HepG2 (cell line): ENCODE data around the gene SS18L1. TPM values are rescaled to one million over a fixed set of nuclear protein-coding genes. Genes with fewer than 3 reads are reported as not detected.

ENCODE experiments used
- CERS6 ChIP-seq: sonication (generic); formaldehyde crosslinking; IDR thresholded peaks from 2 replicates; pipeline ENCODE4 v1.5.0; 2020; ENCODE audit warnings: missing genetic modification reagents
- FOXO1 ChIP-seq: sonication (generic); formaldehyde crosslinking; IDR thresholded peaks from 2 replicates; pipeline ENCODE4 v1.4.0; 2020; ENCODE audit warnings: missing genetic modification reagents
- GABPA ChIP-seq, 2 experiments: IDR thresholded peaks; 2 replicates each; pipeline ENCODE4 v1.6.1; 2011 to 2016; ENCODE audit warnings: low read depth in 2 of 2, low read length in 1 of 2, missing biosample characterization in 1 of 2, missing genetic modification characterization in 1 of 2
- GATAD2A ChIP-seq: IDR thresholded peaks from 2 replicates; pipeline ENCODE4 v1.6.1; 2016
- HOXA7 ChIP-seq: sonication (generic); formaldehyde crosslinking; IDR thresholded peaks from 2 replicates; pipeline ENCODE4 v1.8.1; 2022; ENCODE audit warnings: mild to moderate bottlenecking, missing genetic modification reagents, moderate library complexity
- KDM3A ChIP-seq: IDR thresholded peaks from 2 replicates; pipeline ENCODE4 v1.6.1; 2018; ENCODE audit warnings: low read depth, missing compliant biosample characterization
- MAF1 ChIP-seq: sonication (generic); formaldehyde crosslinking; IDR thresholded peaks from 2 replicates; pipeline ENCODE4 v1.5.0; 2020; ENCODE audit warnings: missing genetic modification reagents, borderline replicate concordance
- MBNL3 ChIP-seq: fragments of 250-450 bp; sonication (Bioruptor Pico); conservative IDR thresholded peaks from 2 replicates; pipeline ENCODE4 v1.8.0; 2022; ENCODE audit warnings: mild to moderate bottlenecking, inconsistent platforms
- MNT ChIP-seq: fragments of 450-650 bp; IDR thresholded peaks from 2 replicates; pipeline ENCODE4 v1.6.1; 2016
- NFIC ChIP-seq: IDR thresholded peaks from 2 replicates; pipeline ENCODE4 v1.6.1; 2012; ENCODE audit warnings: mild to moderate bottlenecking, low read length, inconsistent platforms
- NFKB2 ChIP-seq: sonication (generic); formaldehyde crosslinking; IDR thresholded peaks from 2 replicates; pipeline ENCODE4 v1.4.0; 2020; ENCODE audit warnings: missing genetic modification reagents, borderline replicate concordance
- NRL ChIP-seq: sonication (generic); formaldehyde crosslinking; IDR thresholded peaks from 2 replicates; pipeline ENCODE4 v1.5.0; 2020; ENCODE audit warnings: missing genetic modification reagents, mild to moderate bottlenecking, moderate library complexity, borderline replicate concordance
- RFX3 ChIP-seq: IDR thresholded peaks from 2 replicates; pipeline ENCODE4 v1.6.1; 2016; ENCODE audit warnings: missing biosample characterization, missing genetic modification reagents
- ZNF543 ChIP-seq: sonication (generic); formaldehyde crosslinking; IDR thresholded peaks from 2 replicates; pipeline ENCODE4 v1.4.0; 2020; ENCODE audit warnings: mild to moderate bottlenecking, missing genetic modification reagents
- ZNF782 ChIP-seq: sonication (generic); formaldehyde crosslinking; IDR thresholded peaks from 2 replicates; pipeline ENCODE4 v1.4.0; 2020; ENCODE audit warnings: missing genetic modification reagents, mild to moderate bottlenecking, borderline replicate concordance
- ZNF788 ChIP-seq: sonication (generic); formaldehyde crosslinking; IDR thresholded peaks from 2 replicates; pipeline ENCODE4 v1.5.0; 2020; ENCODE audit warnings: mild to moderate bottlenecking, missing genetic modification reagents, borderline replicate concordance
- ZNF790 ChIP-seq: sonication (generic); formaldehyde crosslinking; IDR thresholded peaks from 2 replicates; pipeline ENCODE4 v1.8.0; 2022; ENCODE audit warnings: missing genetic modification reagents, mild to moderate bottlenecking, borderline replicate concordance
- ZNF883 ChIP-seq: sonication (generic); formaldehyde crosslinking; IDR thresholded peaks from 2 replicates; pipeline ENCODE4 v1.5.1; 2020; ENCODE audit warnings: mild to moderate bottlenecking, missing genetic modification reagents; ENCODE audit errors: not compliant biosample characterization
- polyA plus RNA-seq, 8 experiments: library from polyadenylated mRNA; depleted of rRNA in 3 of 8; stranded (reverse) in 7 of 8; unstranded in 1 of 8; fragments of >200 nt; fragmentation: Illumina TruSeq in 4 of 8; extraction: Trizol in 4 of 8; gene quantifications; 2 replicates each; pipeline versions ENCODE4 v1.2.1 to v1.2.3, GENCODE V29; 2011 to 2016; ENCODE audit warnings: low read depth in 4 of 8, missing spikeins in 1 of 8, mixed read lengths in 1 of 8; ENCODE audit not compliant: insufficient read depth in 1 of 8
- total RNA-seq, 5 experiments: library from RNA; depleted of rRNA; stranded (reverse); fragments of >200 nt; fragmentation: Illumina TruSeq; extraction: Trizol; gene quantifications; 2 replicates each; pipeline ENCODE4 v1.2.3, GENCODE V29; 2016; ENCODE audit warnings: low read depth in 1 of 5
- TF ChIP-seq, protein P1 (sequence below): sonication (generic); formaldehyde crosslinking; IDR thresholded peaks from 2 replicates; pipeline ENCODE4 v1.4.0; 2020; ENCODE audit warnings: missing genetic modification reagents
- TF ChIP-seq, protein P2 (sequence below): sonication (generic); formaldehyde crosslinking; IDR thresholded peaks from 2 replicates; pipeline ENCODE4 v1.4.0; 2020; ENCODE audit warnings: missing genetic modification reagents
- TF ChIP-seq, protein P3 (sequence below): sonication (generic); formaldehyde crosslinking; IDR thresholded peaks from 2 replicates; pipeline ENCODE4 v1.4.0; 2020; ENCODE audit warnings: mild to moderate bottlenecking, missing genetic modification reagents

The SS18L1 gene
- total and polyA plus RNA-seq, 2 of the 13 experiments (the other 11 are each of a cell fraction or from before 2014, with no cell fraction given): 17.8 to 27.6 TPM

DNA sequence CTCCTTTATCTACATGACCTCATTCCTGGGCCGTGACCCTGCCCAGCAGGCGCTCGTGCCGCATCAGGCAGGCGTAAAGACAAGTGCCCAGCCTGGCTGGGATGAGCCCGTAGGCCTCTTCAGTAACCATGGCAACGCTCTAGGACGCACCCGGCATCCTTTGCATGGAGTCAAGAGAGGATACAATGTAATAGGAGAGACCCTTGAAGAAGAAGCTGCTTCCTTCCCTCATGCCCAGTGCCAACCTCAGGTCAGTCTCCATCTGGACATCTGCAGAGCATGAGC, 26.3 kb upstream of the SS18L1 start (continued):
- TF ChIP-seq MNT (no peak), GATAD2A (CRISPR knock-in tag) (no peak), RFX3 (peak; percentile 64), ZNF782 (CRISPR knock-in tag) (no peak), ZNF883 (CRISPR knock-in tag) (no peak), GABPA (IDR thresholded peaks at IDR 0.05; ENCODE audit: low read depth, low read length) (no peak), GABPA (CRISPR knock-in tag; IDR thresholded peaks at IDR 0.05; ENCODE audit: low read depth) (no peak), NRL (CRISPR knock-in tag) (peak; percentile 16; the same call in 1 of the 2 replicates), ZNF788 (no peak), CERS6 (CRISPR knock-in tag) (no peak), FOXO1 (CRISPR knock-in tag) (no peak), MAF1 (CRISPR knock-in tag) (no peak), HOXA7 (CRISPR knock-in tag) (no peak), ZNF543 (CRISPR knock-in tag) (no peak), NFIC (no peak), MBNL3 (CRISPR knock-in tag) (no peak), KDM3A (CRISPR knock-in tag) (no peak), NFKB2 (CRISPR knock-in tag) (no peak), ZNF790 (CRISPR knock-in tag) (no peak)
- TF ChIP-seq, protein P1, sequence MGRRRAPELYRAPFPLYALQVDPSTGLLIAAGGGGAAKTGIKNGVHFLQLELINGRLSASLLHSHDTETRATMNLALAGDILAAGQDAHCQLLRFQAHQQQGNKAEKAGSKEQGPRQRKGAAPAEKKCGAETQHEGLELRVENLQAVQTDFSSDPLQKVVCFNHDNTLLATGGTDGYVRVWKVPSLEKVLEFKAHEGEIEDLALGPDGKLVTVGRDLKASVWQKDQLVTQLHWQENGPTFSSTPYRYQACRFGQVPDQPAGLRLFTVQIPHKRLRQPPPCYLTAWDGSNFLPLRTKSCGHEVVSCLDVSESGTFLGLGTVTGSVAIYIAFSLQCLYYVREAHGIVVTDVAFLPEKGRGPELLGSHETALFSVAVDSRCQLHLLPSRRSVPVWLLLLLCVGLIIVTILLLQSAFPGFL (CRISPR knock-in tag): no peak
- TF ChIP-seq, protein P2, sequence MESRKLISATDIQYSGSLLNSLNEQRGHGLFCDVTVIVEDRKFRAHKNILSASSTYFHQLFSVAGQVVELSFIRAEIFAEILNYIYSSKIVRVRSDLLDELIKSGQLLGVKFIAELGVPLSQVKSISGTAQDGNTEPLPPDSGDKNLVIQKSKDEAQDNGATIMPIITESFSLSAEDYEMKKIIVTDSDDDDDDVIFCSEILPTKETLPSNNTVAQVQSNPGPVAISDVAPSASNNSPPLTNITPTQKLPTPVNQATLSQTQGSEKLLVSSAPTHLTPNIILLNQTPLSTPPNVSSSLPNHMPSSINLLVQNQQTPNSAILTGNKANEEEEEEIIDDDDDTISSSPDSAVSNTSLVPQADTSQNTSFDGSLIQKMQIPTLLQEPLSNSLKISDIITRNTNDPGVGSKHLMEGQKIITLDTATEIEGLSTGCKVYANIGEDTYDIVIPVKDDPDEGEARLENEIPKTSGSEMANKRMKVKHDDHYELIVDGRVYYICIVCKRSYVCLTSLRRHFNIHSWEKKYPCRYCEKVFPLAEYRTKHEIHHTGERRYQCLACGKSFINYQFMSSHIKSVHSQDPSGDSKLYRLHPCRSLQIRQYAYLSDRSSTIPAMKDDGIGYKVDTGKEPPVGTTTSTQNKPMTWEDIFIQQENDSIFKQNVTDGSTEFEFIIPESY: 0 out of 2 replicates have a peak, but pooled peaks have one; percentile 21
- TF ChIP-seq, protein P3, sequence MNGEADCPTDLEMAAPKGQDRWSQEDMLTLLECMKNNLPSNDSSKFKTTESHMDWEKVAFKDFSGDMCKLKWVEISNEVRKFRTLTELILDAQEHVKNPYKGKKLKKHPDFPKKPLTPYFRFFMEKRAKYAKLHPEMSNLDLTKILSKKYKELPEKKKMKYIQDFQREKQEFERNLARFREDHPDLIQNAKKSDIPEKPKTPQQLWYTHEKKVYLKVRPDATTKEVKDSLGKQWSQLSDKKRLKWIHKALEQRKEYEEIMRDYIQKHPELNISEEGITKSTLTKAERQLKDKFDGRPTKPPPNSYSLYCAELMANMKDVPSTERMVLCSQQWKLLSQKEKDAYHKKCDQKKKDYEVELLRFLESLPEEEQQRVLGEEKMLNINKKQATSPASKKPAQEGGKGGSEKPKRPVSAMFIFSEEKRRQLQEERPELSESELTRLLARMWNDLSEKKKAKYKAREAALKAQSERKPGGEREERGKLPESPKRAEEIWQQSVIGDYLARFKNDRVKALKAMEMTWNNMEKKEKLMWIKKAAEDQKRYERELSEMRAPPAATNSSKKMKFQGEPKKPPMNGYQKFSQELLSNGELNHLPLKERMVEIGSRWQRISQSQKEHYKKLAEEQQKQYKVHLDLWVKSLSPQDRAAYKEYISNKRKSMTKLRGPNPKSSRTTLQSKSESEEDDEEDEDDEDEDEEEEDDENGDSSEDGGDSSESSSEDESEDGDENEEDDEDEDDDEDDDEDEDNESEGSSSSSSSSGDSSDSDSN: no peak
